CD4-positive, alpha-beta T cell (primary cell): ENCODE data around the gene TAC4. TPM values are rescaled to one million over a fixed set of nuclear protein-coding genes. Genes with fewer than 3 reads are reported as not detected.

Experiments used
- ATAC-seq: fragments of 200-7000 bp; cut with Tn5 transposase; one replicate; pipeline ENCODE4 v1.10.0; 2022; ENCODE audit warnings: mild to moderate bottlenecking; ENCODE audit not compliant: poor library complexity
- CTCF ChIA-PET: fragments of 350-600 bp; sonication (Branson Sonifier 250); formaldehyde crosslinking; loops from one replicate; lab custom pipeline; 2021; ENCODE audit warnings: antibody characterized with exemption, inconsistent platforms; lab: Charles Lee
- POLR2A ChIA-PET: fragments of 350-600 bp; sonication (Branson Sonifier 250); formaldehyde crosslinking; loops from one replicate; lab custom pipeline; 2021; ENCODE audit warnings: antibody characterized with exemption, inconsistent platforms; lab: Charles Lee
- DNase-seq, 14 experiments: peaks; one replicate each; pipeline ENCODE4 v3.0.0-alpha.2; 2013 to 2020; ENCODE audit warnings: mixed read lengths in 2 of 14
- H3K27ac ChIP-seq, 2 donors: one replicate each; pipeline versions ENCODE4 v1.5.1 to v1.7.0; 2013; ENCODE audit warnings: low read length in 2 of 2, low read depth in 1 of 2, mild to moderate bottlenecking in 1 of 2
- H3K27me3 ChIP-seq, 2 experiments: 1 replicate in 1 of 2; 2 replicates in 1 of 2; pipeline versions ENCODE4 v1.6.1 to v1.7.0; 2013; ENCODE audit warnings: low read length in 2 of 2, control low read depth in 1 of 2, mild to moderate bottlenecking in 1 of 2, moderate library complexity in 1 of 2; ENCODE audit not compliant: insufficient read depth in 2 of 2, control insufficient read depth in 1 of 2
- H3K36me3 ChIP-seq: one replicate; pipeline ENCODE4 v1.6.1; 2013; ENCODE audit warnings: low read length, control low read depth; ENCODE audit not compliant: insufficient read depth
- H3K4me1 ChIP-seq: one replicate; pipeline ENCODE4 v1.6.1; 2013; ENCODE audit warnings: low read length, control low read depth; ENCODE audit not compliant: insufficient read depth
- H3K4me3 ChIP-seq: one replicate; pipeline ENCODE4 v1.5.1; 2013; ENCODE audit warnings: mild to moderate bottlenecking, low read length, moderate library complexity
- H3K9me3 ChIP-seq, 2 experiments: 1 replicate in 1 of 2; 2 replicates in 1 of 2; pipeline versions ENCODE4 v1.6.1 to v1.7.0; 2013; ENCODE audit warnings: low read length in 2 of 2, mild to moderate bottlenecking in 2 of 2, control low read depth in 1 of 2, moderate library complexity in 1 of 2; ENCODE audit not compliant: control insufficient read depth in 1 of 2, insufficient read depth in 1 of 2
- H3K27ac Mint-ChIP-seq: one replicate; pipeline ENCODE4 v1.8.0; 2020; ENCODE audit warnings: mixed read lengths
- H3K27me3 Mint-ChIP-seq: one replicate; pipeline ENCODE4 v1.8.0; 2021; ENCODE audit warnings: mixed read lengths
- H3K36me3 Mint-ChIP-seq: one replicate; pipeline ENCODE4 v1.8.0; 2021; ENCODE audit warnings: low read depth, mixed read lengths
- H3K4me1 Mint-ChIP-seq: one replicate; pipeline ENCODE4 v1.8.0; 2021; ENCODE audit warnings: low read depth, mixed read lengths
- H3K4me3 Mint-ChIP-seq: one replicate; pipeline ENCODE4 v1.8.0; 2020; ENCODE audit warnings: mild to moderate bottlenecking, mixed read lengths
- H3K9me3 Mint-ChIP-seq: one replicate; pipeline ENCODE4 v1.8.0; 2020; ENCODE audit warnings: mixed read lengths
- intact Hi-C, 2 experiments: fragments of 100-400 bp; cut with DNase I in 1 of 2; cut with micrococcal nuclease in 1 of 2; formaldehyde crosslinking; loops; one replicate each; pipeline versions ENCODE4 v1.15.1 to v1.9.0; 2023 to 2025; cut with DNase I, micrococcal nuclease
- total RNA-seq, 174 experiments: library from RNA in 2 of 174; stranded (reverse) in 2 of 174; gene quantifications; one replicate each; pipeline ENCODE4 v1.2.3 and lab custom pipeline; 2021 to 2026
- TF ChIP-seq, protein P1 (sequence below): fragments of 200-600 bp; IDR thresholded peaks from one replicate; pipeline ENCODE4 v1.8.0; 2022; ENCODE audit warnings: antibody characterized with exemption, mild to moderate bottlenecking

Gene TAC4
- total RNA-seq, 2 experiments from 2014 or later: not detected

DNA sequence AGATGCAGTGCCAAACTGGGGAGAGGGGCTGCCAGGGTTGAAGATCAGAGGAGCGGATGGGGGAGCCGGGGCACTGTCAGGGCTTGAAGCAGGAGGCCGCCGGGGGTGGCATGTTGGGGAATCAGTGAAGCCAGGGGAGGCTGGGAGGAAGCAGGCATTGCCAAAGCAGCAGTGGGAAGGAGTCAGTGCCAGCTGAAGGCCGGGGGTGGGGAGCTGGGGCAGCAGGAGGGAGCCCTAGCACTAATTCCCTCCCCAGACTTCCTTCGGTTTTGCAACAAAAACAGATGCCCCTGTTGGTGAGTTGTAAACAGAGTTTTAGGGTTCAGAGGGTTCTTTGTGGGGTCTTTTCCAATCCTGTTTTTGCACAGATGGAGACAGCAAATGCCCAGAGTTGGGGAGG lies 10.9 kb upstream of the TAC4 start:
- H3K4me1 ChIP-seq: peaks cover 6% of the 10 kb centered on the region
- intact Hi-C loops: no loop called here
- ATAC-seq (no peak), DNase-seq (no peak)
- POLR2A ChIA-PET: no interaction called here
- Mint-ChIP-seq H3K9me3 (no peaks in the 10 kb centered on the region), H3K27ac (no peak overlapping the region), H3K4me3 (no peak overlapping the region), H3K36me3 (no peaks in the 10 kb centered on the region), H3K27me3 (peaks cover 6% of the 10 kb centered on the region), H3K4me1 (no peaks in the 10 kb centered on the region)
- peaks cover 0 to 10% of the 10 kb centered on the region in 2 experiments for H3K27me3 ChIP-seq
- H3K4me3 ChIP-seq: no peak overlapping the region
- CTCF ChIA-PET: interaction anchor here (2.4 kb wide), 1 partner anchor 139 kb away, joined by 12 read pairs; no protein-coding TSS in a partner anchor
- H3K9me3 ChIP-seq: no peaks in the 10 kb centered on the region
- no peaks in the 10 kb centered on the region for H3K36me3 ChIP-seq
- TF ChIP-seq, protein P1, sequence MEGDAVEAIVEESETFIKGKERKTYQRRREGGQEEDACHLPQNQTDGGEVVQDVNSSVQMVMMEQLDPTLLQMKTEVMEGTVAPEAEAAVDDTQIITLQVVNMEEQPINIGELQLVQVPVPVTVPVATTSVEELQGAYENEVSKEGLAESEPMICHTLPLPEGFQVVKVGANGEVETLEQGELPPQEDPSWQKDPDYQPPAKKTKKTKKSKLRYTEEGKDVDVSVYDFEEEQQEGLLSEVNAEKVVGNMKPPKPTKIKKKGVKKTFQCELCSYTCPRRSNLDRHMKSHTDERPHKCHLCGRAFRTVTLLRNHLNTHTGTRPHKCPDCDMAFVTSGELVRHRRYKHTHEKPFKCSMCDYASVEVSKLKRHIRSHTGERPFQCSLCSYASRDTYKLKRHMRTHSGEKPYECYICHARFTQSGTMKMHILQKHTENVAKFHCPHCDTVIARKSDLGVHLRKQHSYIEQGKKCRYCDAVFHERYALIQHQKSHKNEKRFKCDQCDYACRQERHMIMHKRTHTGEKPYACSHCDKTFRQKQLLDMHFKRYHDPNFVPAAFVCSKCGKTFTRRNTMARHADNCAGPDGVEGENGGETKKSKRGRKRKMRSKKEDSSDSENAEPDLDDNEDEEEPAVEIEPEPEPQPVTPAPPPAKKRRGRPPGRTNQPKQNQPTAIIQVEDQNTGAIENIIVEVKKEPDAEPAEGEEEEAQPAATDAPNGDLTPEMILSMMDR: no peak
- H3K27ac ChIP-seq: no peak overlapping the region

DNA sequence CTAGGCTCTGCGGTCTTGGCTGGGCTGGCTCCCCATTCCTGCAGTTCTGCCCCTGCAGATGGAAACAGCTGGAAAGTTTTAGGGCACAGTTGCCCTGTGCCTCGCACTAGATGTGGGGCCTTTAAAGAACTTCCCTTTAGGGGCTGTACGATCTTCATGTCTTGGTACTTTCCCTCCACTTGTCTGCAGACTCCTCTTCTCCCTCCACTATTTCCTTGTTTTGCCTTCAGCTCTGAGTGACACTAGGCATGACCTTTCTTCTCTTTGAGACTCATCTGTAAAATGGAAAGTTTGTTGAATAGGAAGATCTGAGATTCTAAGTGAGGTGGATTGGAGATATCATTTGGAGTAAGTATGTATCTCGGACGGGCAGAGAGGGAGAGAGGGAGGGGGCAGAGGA lies 6.3 kb upstream of the TAC4 start:
- H3K9me3 Mint-ChIP-seq: no peaks in the 10 kb centered on the region
- H3K27ac ChIP-seq: no peak overlapping the region
- TF ChIP-seq, protein P1: no peak
- intact Hi-C loops: loop anchor here in 1 of 2 experiments (5.0 kb wide), 1 partner anchor 147 kb away; the partner anchor contains the start of gene SLC35B1
- H3K36me3 Mint-ChIP-seq: peaks cover 5% of the 10 kb centered on the region
- no peak overlapping the region for H3K27ac Mint-ChIP-seq
- peak overlapping the region; percentile 23 for H3K4me3 Mint-ChIP-seq
- H3K9me3 ChIP-seq: no peaks in the 10 kb centered on the region
- ATAC-seq (no peak), DNase-seq (no peak)
- H3K27me3 ChIP-seq: no peaks in the 10 kb centered on the region
- H3K4me1 ChIP-seq: peaks cover 18% of the 10 kb centered on the region
- H3K36me3 ChIP-seq: no peaks in the 10 kb centered on the region
- CTCF ChIA-PET: no interaction called here
- peaks cover 18% of the 10 kb centered on the region for H3K4me1 Mint-ChIP-seq
- no peaks in the 10 kb centered on the region for H3K27me3 Mint-ChIP-seq
- POLR2A ChIA-PET: no interaction called here
- H3K4me3 ChIP-seq: no peak overlapping the region

DNA sequence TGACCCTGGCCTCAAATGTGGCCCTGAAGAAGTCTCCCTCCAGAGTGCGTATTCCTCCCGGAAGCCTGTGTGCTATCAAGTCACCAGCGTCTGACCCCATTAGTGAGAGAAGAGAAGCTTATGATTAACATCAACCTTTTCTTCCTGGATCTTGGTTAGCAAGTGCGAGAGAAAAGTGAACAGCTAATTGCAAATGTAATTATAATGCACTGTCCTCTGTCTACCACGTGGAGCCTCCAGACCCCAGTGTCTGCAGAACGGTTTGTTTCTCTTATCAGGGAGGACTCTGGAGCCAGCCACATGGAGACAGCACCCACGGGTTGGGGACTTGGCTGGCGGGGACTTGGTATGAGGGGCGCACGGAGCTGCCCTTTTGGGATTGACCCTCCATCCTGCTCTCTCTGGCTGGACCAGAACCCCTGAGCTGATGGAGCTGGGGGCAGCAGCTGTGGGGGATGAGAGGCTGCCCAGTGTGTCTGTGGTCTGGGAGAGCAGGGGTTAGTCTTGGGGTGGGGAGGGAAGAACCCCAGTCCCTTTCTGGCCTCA lies 5.7 kb upstream of the TAC4 start:
- intact Hi-C loops: loop anchor here in 1 of 2 experiments (5.0 kb wide), 1 partner anchor 146 kb away; the partner anchor contains the start of gene SLC35B1
- Histone ChIP-seq H3K4me3 (no peak overlapping the region), H3K27ac (no peak overlapping the region), H3K27me3 (no peaks in the 10 kb centered on the region), H3K36me3 (no peaks in the 10 kb centered on the region), H3K9me3 (no peaks in the 10 kb centered on the region), H3K4me1 (peaks cover 18% of the 10 kb centered on the region)
- no peaks in the 10 kb centered on the region for H3K9me3 Mint-ChIP-seq
- POLR2A ChIA-PET: no interaction called here
- CTCF ChIA-PET: no interaction called here
- ATAC-seq: no peak
- TF ChIP-seq, protein P1: no peak
- peaks cover 18% of the 10 kb centered on the region for H3K4me1 Mint-ChIP-seq
- no peak for DNase-seq
- no peaks in the 10 kb centered on the region for H3K27me3 Mint-ChIP-seq
- peak overlapping the region; percentile 35 for H3K4me3 Mint-ChIP-seq
- H3K36me3 Mint-ChIP-seq: peaks cover 5% of the 10 kb centered on the region
- no peak overlapping the region for H3K27ac Mint-ChIP-seq
